GM21528 (cell line): ENCODE data around the gene CREG1.

Source experiments
- ATAC-seq: cut with Tn5 transposase; IDR thresholded peaks from one replicate; pipeline ENCODE4 v1.9.1; 2021; ENCODE audit warnings: mild to moderate bottlenecking, moderate library complexity; ENCODE audit not compliant: unreplicated experiment, low FRiP score

CREG1 gene

GRCh38 chr1:167510244-167510643 is 43.3 kb downstream of the CREG1 start:
- no peak for ATAC-seq

- ATAC-seq: no peak
Observed at GRCh38 chr1:167509587-167509986, 44.0 kb downstream of the CREG1 start.

GRCh38 chr1:167507719-167508118 is 45.8 kb downstream of the CREG1 start:
- no peak for ATAC-seq

- no peak for ATAC-seq
Observed at GRCh38 chr1:167504467-167504827, 49.1 kb downstream of the CREG1 start.

GRCh38 chr1:167503626-167504466 is 49.7 kb downstream of the CREG1 start:
- no peak for ATAC-seq

- no peak for ATAC-seq
Observed at GRCh38 chr1:167502719-167503462, 50.7 kb downstream of the CREG1 start.

- ATAC-seq: no peak
Observed at GRCh38 chr1:167502192-167502551, 51.4 kb downstream of the CREG1 start.

GRCh38 chr1:167501515-167502191 is 51.9 kb downstream of the CREG1 start:
- no peak for ATAC-seq

GRCh38 chr1:167500283-167500860 is 53.2 kb downstream of the CREG1 start:
- ATAC-seq: no peak

- peak; percentile 93 for ATAC-seq
Observed at GRCh38 chr1:167499664-167500101, 53.9 kb downstream of the CREG1 start.

GRCh38 chr1:167499106-167499505 is 54.5 kb downstream of the CREG1 start:
- no peak for ATAC-seq

- no peak for ATAC-seq
Observed at GRCh38 chr1:167496797-167497619, 56.6 kb downstream of the CREG1 start.

GRCh38 chr1:167493372-167493771 is 60.2 kb downstream of the CREG1 start:
- no peak for ATAC-seq

GRCh38 chr1:167492481-167492910 is 61.1 kb downstream of the CREG1 start:
- ATAC-seq: no peak

GRCh38 chr1:167491586-167492461 is 61.7 kb downstream of the CREG1 start:
- no peak for ATAC-seq
